PC-9 (cell line): ENCODE data around the gene ADGRV1.

Experiments used
- EZH2 ChIP-seq: fragments of 200-600 bp; sonication (generic); IDR thresholded peaks from 2 replicates; pipeline ENCODE4 v1.8.0; 2017; ENCODE audit warnings: antibody characterized with exemption, low read depth
- TF ChIP-seq, protein P1 (sequence below): fragments of 200-600 bp; sonication (generic); conservative IDR thresholded peaks from 2 replicates; pipeline ENCODE4 v1.6.1; 2017; ENCODE audit warnings: mixed run types, antibody characterized with exemption, mild to moderate bottlenecking, moderate library complexity

DNA sequence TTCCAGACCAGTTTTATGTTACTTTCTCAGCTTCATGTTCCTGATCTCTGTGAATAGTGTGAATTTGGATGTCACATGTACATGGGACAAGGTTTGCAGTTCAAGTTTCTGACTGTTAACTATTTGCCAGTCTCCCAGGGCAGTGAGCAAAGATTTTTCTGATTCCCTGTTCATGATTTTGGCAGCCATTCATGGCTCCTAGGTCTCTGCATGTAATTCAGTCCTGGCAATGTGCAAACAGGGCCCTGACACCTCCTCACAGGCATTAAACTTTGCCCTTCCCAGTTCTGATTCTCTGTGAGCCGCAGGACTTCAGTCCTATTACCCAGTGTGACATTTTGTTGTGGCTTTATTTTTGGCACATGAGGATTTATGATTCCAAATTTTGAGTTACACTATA lies 474.8 kb downstream of the ADGRV1 start:
- TF ChIP-seq, protein P1, sequence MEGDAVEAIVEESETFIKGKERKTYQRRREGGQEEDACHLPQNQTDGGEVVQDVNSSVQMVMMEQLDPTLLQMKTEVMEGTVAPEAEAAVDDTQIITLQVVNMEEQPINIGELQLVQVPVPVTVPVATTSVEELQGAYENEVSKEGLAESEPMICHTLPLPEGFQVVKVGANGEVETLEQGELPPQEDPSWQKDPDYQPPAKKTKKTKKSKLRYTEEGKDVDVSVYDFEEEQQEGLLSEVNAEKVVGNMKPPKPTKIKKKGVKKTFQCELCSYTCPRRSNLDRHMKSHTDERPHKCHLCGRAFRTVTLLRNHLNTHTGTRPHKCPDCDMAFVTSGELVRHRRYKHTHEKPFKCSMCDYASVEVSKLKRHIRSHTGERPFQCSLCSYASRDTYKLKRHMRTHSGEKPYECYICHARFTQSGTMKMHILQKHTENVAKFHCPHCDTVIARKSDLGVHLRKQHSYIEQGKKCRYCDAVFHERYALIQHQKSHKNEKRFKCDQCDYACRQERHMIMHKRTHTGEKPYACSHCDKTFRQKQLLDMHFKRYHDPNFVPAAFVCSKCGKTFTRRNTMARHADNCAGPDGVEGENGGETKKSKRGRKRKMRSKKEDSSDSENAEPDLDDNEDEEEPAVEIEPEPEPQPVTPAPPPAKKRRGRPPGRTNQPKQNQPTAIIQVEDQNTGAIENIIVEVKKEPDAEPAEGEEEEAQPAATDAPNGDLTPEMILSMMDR, result no peak
- no peak for TF ChIP-seq EZH2
